D721Med (cell line): ENCODE measurements around the gene RBM38.

Source experiments
- DNase-seq: peaks from one replicate; pipeline ENCODE4 v3.0.0; 2011; ENCODE audit warnings: low spot score; ENCODE audit not compliant: insufficient read length
- FAIRE-seq: peaks from 2 replicates; lab custom pipeline; 2011; peaks lifted over from hg19 to GRCh38; lab: Jason Lieb, UNC
- CTCF ChIP-seq: IDR thresholded peaks from 2 replicates; pipeline ENCODE4 v1.5.1; 2012; ENCODE audit warnings: mild to moderate bottlenecking, control low read depth; ENCODE audit not compliant: insufficient read depth; ENCODE audit errors: missing control alignments

Gene RBM38

GRCh38 chr20:57458400-57459160, 67.4 kb downstream of the RBM38 start:
- DNase-seq (no peak), FAIRE-seq (no peak)
- no peak for TF ChIP-seq CTCF
